GM18505 (cell line): ENCODE measurements around the gene TMEM170B.

Experiments used
- ATAC-seq: cut with Tn5 transposase; IDR thresholded peaks from one replicate; pipeline ENCODE4 v1.9.1; 2021; ENCODE audit not compliant: unreplicated experiment
- POLR2A ChIP-seq: IDR thresholded peaks from 4 replicates; pipeline ENCODE4 v1.6.1; 2011; ENCODE audit warnings: borderline replicate concordance; ENCODE audit not compliant: insufficient read depth, insufficient read length; ENCODE audit errors: extremely low read depth

TMEM170B gene

DNA sequence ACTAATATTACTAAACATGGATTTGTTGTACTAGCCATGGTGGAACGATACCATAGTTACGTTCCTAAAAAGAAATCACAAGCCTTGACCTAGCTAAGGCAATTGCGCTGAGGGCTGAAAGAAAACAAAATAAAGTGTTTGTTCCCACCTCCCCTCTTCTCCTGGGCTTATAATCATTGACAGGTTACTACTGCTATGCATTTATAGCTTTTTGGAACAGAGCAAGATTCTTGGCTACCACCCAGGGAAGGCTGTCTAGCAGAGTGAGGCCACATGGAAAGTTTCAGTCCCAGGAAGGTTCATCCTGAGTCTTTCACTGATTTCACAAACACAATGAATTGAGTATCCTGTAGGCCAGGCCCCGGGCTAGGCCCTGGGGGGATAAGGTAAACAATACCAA is 84.6 kb downstream of the TMEM170B start:
- no peak for TF ChIP-seq POLR2A
- no peak for ATAC-seq

DNA sequence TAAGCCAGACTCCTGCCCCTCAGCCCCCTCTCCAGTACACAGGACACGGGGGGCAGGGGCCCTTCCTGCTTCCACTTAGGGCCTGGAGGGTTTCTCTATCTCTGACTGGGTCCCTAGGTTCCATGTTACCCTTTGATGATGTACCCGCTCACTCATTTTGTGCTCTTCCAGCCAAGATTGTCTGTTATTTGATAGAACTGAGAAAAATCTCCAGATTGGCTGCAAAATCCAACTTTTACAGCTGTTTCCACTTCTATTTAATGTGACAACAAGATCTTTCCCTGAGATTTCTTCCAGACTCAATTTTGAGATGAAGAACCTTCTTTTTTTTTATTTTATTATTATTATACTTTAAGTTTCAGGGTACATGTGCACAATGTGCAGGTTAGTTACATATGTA is 85.7 kb downstream of the TMEM170B start:
- no peak for ATAC-seq
- TF ChIP-seq POLR2A, result no peak

DNA sequence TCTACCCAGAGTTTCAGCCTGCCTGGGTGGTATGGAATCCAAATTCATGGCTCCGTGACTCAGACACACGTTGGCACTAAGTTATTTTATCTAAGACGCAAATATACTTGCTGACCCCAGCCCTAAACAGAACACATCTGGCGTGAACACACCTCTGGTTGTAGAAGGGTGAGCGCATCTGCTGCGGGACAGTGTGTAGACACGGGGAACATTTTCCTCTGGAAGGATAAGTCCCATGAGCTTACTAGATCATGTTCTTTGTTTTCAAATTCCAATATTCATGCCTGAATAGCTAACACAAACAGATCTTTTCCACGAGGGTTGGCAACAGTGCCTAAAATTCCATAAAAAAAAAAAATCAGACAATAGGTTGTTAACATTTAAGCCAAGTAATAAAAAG is 87.8 kb downstream of the TMEM170B start:
- TF ChIP-seq POLR2A, result no peak
- no peak for ATAC-seq

DNA sequence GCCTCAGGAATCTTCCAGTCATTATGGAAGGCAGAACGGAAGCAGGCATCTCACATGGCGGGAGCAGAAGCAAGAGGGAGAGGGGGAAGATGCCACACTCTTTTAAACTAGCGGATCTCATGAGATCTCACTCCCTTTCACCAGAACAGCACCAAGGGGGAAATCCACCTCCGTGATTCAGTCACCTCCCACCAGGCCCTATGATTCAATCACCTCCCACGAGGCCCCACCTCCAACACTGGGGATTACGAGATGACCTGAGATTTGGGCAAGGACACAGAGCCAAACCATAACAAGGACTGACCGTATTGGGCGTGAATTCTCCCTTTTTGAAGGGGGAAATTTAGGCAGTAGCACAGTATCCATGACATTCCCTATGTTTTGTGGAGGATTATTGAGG is 88.8 kb downstream of the TMEM170B start:
- TF ChIP-seq POLR2A, result no peak
- no peak for ATAC-seq

DNA sequence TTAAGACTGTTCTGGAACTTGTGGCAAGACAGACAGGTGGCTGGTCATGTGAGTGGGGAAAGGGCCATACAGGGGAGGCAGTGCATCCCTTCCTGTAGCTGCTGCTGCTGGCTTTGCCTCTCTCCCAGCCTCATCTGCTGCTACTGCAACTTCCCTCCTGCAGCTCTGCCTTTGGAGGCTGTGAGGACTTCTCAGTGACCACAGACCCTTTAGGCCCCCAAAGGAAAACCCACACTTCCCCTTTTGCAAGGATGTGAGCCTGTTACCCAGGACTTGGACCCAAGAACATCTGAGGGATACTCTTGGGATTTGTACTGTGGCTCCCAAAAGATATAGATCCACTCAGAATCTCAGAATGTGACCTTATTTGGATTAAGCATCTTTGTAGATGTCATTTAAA is 91.0 kb downstream of the TMEM170B start:
- no peak for TF ChIP-seq POLR2A
- ATAC-seq, result no peak

DNA sequence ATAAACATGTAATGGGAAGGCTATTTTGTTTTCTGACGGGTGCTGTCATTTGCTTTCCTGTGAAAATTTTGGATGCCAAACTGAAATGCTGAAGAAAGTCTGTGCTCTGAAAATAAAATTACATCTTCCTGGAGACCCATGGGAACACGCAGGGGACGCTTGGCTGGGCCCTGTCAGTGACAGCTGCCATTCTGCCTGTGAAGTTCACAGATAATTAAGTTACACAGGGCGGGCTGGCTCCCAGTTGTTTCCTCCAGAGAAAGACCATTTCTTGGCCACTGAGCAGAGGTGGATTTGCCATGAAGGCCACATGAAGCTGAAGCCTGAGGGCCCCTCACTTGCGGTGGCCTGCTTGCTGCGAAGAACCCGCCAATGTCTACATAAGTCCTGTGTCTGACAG is 93.5 kb downstream of the TMEM170B start:
- no peak for ATAC-seq
- no peak for TF ChIP-seq POLR2A

DNA sequence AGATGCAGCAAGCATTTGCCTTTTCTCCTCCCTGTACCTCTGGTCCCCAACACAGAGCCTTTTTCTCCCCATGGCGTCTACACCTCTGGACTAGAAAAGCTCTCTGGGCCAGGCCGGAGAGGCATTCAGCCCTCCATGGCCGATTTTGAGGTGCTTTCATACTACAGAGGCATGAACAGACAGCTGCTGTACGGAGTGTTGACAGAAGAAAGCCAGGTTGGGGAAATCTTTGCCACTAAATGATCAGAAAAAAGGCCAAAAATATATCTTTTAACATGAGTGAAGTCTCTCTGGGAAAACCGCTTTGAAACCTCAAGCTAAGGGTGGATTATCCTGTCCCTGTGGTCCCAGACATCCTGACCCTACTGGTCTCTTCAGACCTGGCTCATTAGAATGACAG is 94.0 kb downstream of the TMEM170B start:
- TF ChIP-seq POLR2A, result no peak

DNA sequence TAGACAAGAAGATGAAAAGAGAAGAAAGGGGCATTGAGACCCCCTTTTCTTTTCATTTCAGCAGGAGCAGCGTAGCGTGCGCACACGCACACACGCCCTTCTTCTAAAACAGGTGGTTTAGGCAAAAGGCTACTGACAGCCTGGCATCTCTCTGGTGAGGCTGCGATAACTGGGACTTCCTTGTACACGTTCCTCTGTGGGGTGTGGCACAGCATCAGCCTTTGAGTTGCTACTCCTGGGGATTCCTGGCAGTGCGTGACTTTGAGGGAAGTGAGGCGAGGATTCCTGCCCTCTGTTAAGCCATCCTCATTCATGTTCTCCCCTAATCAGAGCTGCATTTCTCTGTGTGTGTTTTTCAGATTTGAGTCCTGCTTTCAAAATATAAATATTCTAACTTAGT is 94.7 kb downstream of the TMEM170B start:
- TF ChIP-seq POLR2A, result no peak
- ATAC-seq, result no peak

More for the DNA sequence above, 94.0 kb downstream of the TMEM170B start:
- no peak for ATAC-seq

DNA sequence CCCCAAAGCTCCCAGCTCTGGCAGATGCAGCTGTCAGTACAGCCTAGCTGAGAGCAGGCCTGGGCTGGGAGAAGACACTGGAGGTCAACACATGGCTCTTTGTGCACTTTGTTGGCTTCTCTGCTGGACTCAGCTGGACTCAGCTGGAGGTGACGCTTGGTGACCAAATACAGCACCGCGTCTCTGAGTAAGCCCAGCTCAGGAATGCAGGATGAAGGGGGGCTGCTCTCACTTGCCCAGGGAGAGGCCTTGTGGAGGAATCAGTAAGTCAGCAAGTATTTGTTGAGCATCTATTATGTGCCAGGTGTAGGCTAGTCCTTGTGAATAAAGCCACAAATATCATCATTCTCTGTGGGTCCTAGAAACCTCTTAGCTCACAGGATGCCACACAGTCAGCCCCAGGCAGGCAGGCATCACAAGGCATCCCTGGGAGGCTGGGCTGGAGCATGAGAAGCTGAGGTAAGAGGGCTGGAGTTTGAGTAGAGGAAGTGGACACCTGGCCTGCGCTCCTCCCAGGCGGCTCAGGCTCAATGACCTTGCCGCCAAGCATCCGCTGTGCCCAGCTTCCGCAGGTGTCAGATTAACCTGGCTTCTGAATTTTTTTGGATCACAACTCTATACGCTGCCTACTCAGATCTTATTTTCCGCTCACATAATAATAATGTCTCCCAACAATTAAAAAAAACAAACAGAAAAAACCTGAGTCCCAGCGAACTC is 95.4 kb downstream of the TMEM170B start:
- ATAC-seq, result no peak
- no peak for TF ChIP-seq POLR2A
